ENCODE results near the gene ZNF462. TPM values are rescaled to one million over a fixed set of nuclear protein-coding genes. Genes with fewer than 3 reads are reported as not detected.

The ZNF462 gene
- total and polyA plus RNA-seq, 2 experiments from 2014 or later: 40.0 to 101 TPM

- ATAC-seq (no peak), DNase-seq (ENCODE audit: low spot score) (no peak)
- peaks cover 50% of the 10 kb centered on the region for H3K4me1 Mint-ChIP-seq
- no peaks in the 10 kb centered on the region; the same call in none of the 3 replicates for H3K9me3 Mint-ChIP-seq
- Histone ChIP-seq H3K27me3 (ENCODE audit: insufficient read depth) (no peaks in the 10 kb centered on the region), H3K4me3 (peak overlapping the region; percentile 87), H3K27ac (ENCODE audit: low read depth) (peak overlapping the region; percentile 69; the same call in 1 of the 2 replicates), H3K36me3 (ENCODE audit: insufficient read depth) (no peaks in the 10 kb centered on the region), H4K20me1 (replicated peaks; ENCODE audit: insufficient read depth) (peaks cover 11% of the 10 kb centered on the region; the same call in 1 of the 2 replicates), H3F3A (replicated peaks; ENCODE audit: low read depth) (peaks cover 4% of the 10 kb centered on the region; the same call in 1 of the 2 replicates), H2AFZ (no peak overlapping the region), H3K4me2 (peak overlapping the region; percentile 94), H3K9me2 (ENCODE audit: insufficient read depth) (no peaks in the 10 kb centered on the region), H3K79me2 (replicated peaks; ENCODE audit: insufficient read depth) (peaks cover 84% of the 10 kb centered on the region), H3K4me1 (ENCODE audit: insufficient read depth) (peaks cover 44% of the 10 kb centered on the region)
- TF ChIP-seq ZNF331 (CRISPR knock-in tag; IDR thresholded peaks at IDR 0.05; ENCODE audit: low read depth) (no peak), EZH2phosphoT487 (IDR thresholded peaks at IDR 0.05; ENCODE audit: unreplicated experiment) (no peak), ZNF114 (CRISPR knock-in tag; IDR thresholded peaks at IDR 0.05) (no peak), ETS1 (IDR thresholded peaks at IDR 0.05) (no peak), CREB1 (CRISPR knock-in tag; IDR thresholded peaks at IDR 0.05; ENCODE audit: low read depth) (no peak), REST (IDR thresholded peaks at IDR 0.05; ENCODE audit: unreplicated experiment) (no peak), EZH2 (IDR thresholded peaks at IDR 0.05; ENCODE audit: low read depth, unreplicated experiment) (no peak), NANOG (IDR thresholded peaks at IDR 0.05; ENCODE audit: borderline replicate concordance) (no peak), JUNB (IDR thresholded peaks at IDR 0.05; ENCODE audit: unreplicated experiment) (no peak), CTCF (conservative IDR thresholded peaks at IDR 0.05; ENCODE audit: low read depth in 2 of 2) (no peak), POLR2AphosphoS5 (IDR thresholded peaks at IDR 0.05; ENCODE audit: low read depth) (no peak), ZNF462 (CRISPR knock-in tag; IDR thresholded peaks at IDR 0.05) (no peak), STAT1 (IDR thresholded peaks at IDR 0.05; ENCODE audit: unreplicated experiment) (no peak)
- peaks cover 25% of the 10 kb centered on the region for H3K27me3 Mint-ChIP-seq (ENCODE audit: insufficient read depth, low read depth, poor library complexity)
- peak overlapping the region; percentile 96 for H3K27ac Mint-ChIP-seq
- H3K36me3 Mint-ChIP-seq (ENCODE audit: low read depth): peaks cover 69% of the 10 kb centered on the region
- H3K4me3 Mint-ChIP-seq: peak overlapping the region; percentile 95
Measured at GRCh38 chr9:106864373-106865143, 1.6 kb downstream of the ZNF462 start.
